Measurements from ENCODE around the gene TNNC1. TPM values are rescaled to one million over a fixed set of nuclear protein-coding genes. Genes with fewer than 3 reads are reported as not detected.

Gene TNNC1
- total RNA-seq, 1 experiment from 2014 or later: 5.6 TPM

GRCh38 chr3:52435246-52436101 lies 18.4 kb downstream of the TNNC1 start:
- Histone ChIP-seq H3K4me1 (ENCODE audit: insufficient read depth, low read length) (no peaks in the 10 kb centered on the region), H2BK15ac (ENCODE audit: low read depth, low read length) (no peak overlapping the region), H3K79me1 (ENCODE audit: insufficient read depth, low read depth, low read length, poor library complexity, severe bottlenecking) (no peaks in the 10 kb centered on the region), H3K23me2 (ENCODE audit: insufficient read length, low read depth, low read length, poor library complexity, severe bottlenecking) (no peaks in the 10 kb centered on the region), H2BK5ac (ENCODE audit: insufficient read length, low read length) (no peak overlapping the region), H3K79me2 (ENCODE audit: insufficient read depth, low read length) (no peaks in the 10 kb centered on the region), H3K9ac (ENCODE audit: extremely low read depth, insufficient read length, low read length) (no peak overlapping the region), H4K8ac (replicated peaks; ENCODE audit: insufficient read length, low read depth, low read length) (no peak overlapping the region), H3K18ac (ENCODE audit: insufficient read length, low read depth, low read length) (no peak overlapping the region), H4K91ac (ENCODE audit: insufficient read length, low read depth, low read length) (no peak overlapping the region), H3K27ac (ENCODE audit: insufficient read length, low read depth, low read length) (no peak overlapping the region), H3K14ac (ENCODE audit: insufficient read depth, low read length) (no peak overlapping the region; the same call in 1 of the 2 replicates), H2AK5ac (ENCODE audit: insufficient read length, low read length) (no peak overlapping the region), H3K9me3 (ENCODE audit: control insufficient read depth, low read depth, low read length) (no peaks in the 10 kb centered on the region), H3K4me2 (ENCODE audit: insufficient read depth, insufficient read length, low read length) (no peak overlapping the region), H4K5ac (ENCODE audit: insufficient read length, low read depth, low read length) (no peak overlapping the region), H2BK20ac (ENCODE audit: low read depth, low read length, poor library complexity, severe bottlenecking) (no peak overlapping the region), H3K56ac (ENCODE audit: insufficient read length, low read depth, low read length) (no peak overlapping the region), H3K23ac (ENCODE audit: insufficient read length, low read depth, low read length) (no peak overlapping the region), H2BK120ac (ENCODE audit: low read depth, low read length, poor library complexity, severe bottlenecking) (no peak overlapping the region), H2BK12ac (ENCODE audit: insufficient read length, low read depth, low read length) (no peak overlapping the region), H3T11ph (ENCODE audit: low read length) (no peak overlapping the region), H4K20me1 (ENCODE audit: control insufficient read depth, insufficient read depth, insufficient read length) (no peaks in the 10 kb centered on the region), H2AFZ (ENCODE audit: low read length) (no peak overlapping the region), H3K4ac (ENCODE audit: low read depth, low read length) (no peak overlapping the region), H3K27me3 (ENCODE audit: insufficient read depth, low read length) (no peaks in the 10 kb centered on the region)
- peak overlapping the region in 1 of 3 experiments; percentile 35; a peak in 1 of 7 replicates for H3K27ac Mint-ChIP-seq
- H3K9me3 Mint-ChIP-seq: no peaks in the 10 kb centered on the region
- no peak overlapping the region for H3K4me3 Mint-ChIP-seq
- TF ChIP-seq CTCF (conservative IDR thresholded peaks at IDR 0.05): no peak
- no CpG with 5 or more reads among the region's 32 CpGs for WGBS (ENCODE audit: extremely low coverage, insufficient read length, low lambda C conversion rate)
- no peaks in the 10 kb centered on the region; the same call in 1 of the 2 replicates for H3K27me3 Mint-ChIP-seq (ENCODE audit: low read depth)
- H3K36me3 Mint-ChIP-seq (ENCODE audit: insufficient read depth in 1 of 3, low read depth in 3 of 3): no peaks in the 10 kb centered on the region
- H3K4me1 Mint-ChIP-seq: peaks cover 14 to 22% of the 10 kb centered on the region in 2 experiments
- peak; percentile 23 for DNase-seq
